A673 (cell line): ENCODE results near the gene TMEM129. TPM values are rescaled to one million over a fixed set of nuclear protein-coding genes. Genes with fewer than 3 reads are reported as not detected.
"Not testable (repeated sequence)": the region's sequence is repeated elsewhere in the genome, so short reads cannot be mapped to it uniquely, and the experiment has no call there.

ENCODE experiments used
- BruUV-seq: library from RNA; stranded (reverse); fragments of 400-500 nt; replicated peaks from 2 replicates; lab custom pipeline; 2021; lab: Mats Ljungman, UMichigan
- CTCF ChIA-PET: fragments of 300-600 bp; sonication (Branson Sonifier 250); formaldehyde crosslinking; loops from one replicate; lab custom pipeline; 2022; ENCODE audit warnings: antibody characterized with exemption; lab: Charles Lee
- POLR2A ChIA-PET: fragments of 300-600 bp; sonication (Branson Sonifier 250); formaldehyde crosslinking; loops from one replicate; lab custom pipeline; 2022; ENCODE audit warnings: antibody characterized with exemption; ENCODE audit not compliant: low non-redundant PET; lab: Charles Lee
- DNase-seq: peaks from one replicate; pipeline ENCODE4 v3.0.0-alpha.2; 2015; ENCODE audit warnings: low spot score
- H3K27ac ChIP-seq: fragments of 200-600 bp; sonication (generic); 2 replicates; pipeline ENCODE4 v1.5.1; 2016; ENCODE audit warnings: mixed run types, low read depth, mild to moderate bottlenecking, mixed read lengths, antibody characterized with exemption, low read length; ENCODE audit not compliant: poor library complexity, severe bottlenecking
- H3K27me3 ChIP-seq: fragments of 200-600 bp; sonication (generic); replicated peaks from 2 replicates; pipeline ENCODE4 v1.6.1; 2017; ENCODE audit warnings: mixed run types, low read depth, mild to moderate bottlenecking, mixed read lengths, antibody characterized with exemption, low read length; ENCODE audit not compliant: insufficient read depth, poor library complexity
- H3K36me3 ChIP-seq: fragments of 200-600 bp; sonication (generic); 2 replicates; pipeline ENCODE4 v1.6.1; 2016; ENCODE audit warnings: mixed run types, mild to moderate bottlenecking, mixed read lengths, antibody characterized with exemption, low read length; ENCODE audit not compliant: insufficient read depth, poor library complexity, severe bottlenecking
- H3K4me1 ChIP-seq: fragments of 200-600 bp; sonication (generic); 2 replicates; pipeline ENCODE4 v1.6.1; 2017; ENCODE audit warnings: mixed run types, mild to moderate bottlenecking, mixed read lengths, antibody characterized with exemption, low read length; ENCODE audit not compliant: insufficient read depth, poor library complexity, severe bottlenecking
- H3K4me3 ChIP-seq: fragments of 200-600 bp; sonication (generic); 2 replicates; pipeline ENCODE4 v1.5.1; 2016; ENCODE audit warnings: low read depth, mixed run types, mild to moderate bottlenecking, mixed read lengths, low read length; ENCODE audit not compliant: poor library complexity, severe bottlenecking
- H3K9me3 ChIP-seq: fragments of 200-600 bp; sonication (generic); 2 replicates; pipeline ENCODE4 v1.6.1; 2016; ENCODE audit warnings: mixed run types, low read depth, mild to moderate bottlenecking, mixed read lengths, antibody characterized with exemption, low read length; ENCODE audit not compliant: poor library complexity, severe bottlenecking
- CTCF ChIP-seq: fragments of 300-800, 200-600 bp; sonication (generic); conservative IDR thresholded peaks from 2 replicates; pipeline ENCODE4 v1.5.1; 2017; ENCODE audit warnings: low read depth, mild to moderate bottlenecking, antibody characterized with exemption, low read length, moderate library complexity, mixed read lengths
- EZH2 ChIP-seq: fragments of 200-600 bp; sonication (generic); IDR thresholded peaks from 2 replicates; pipeline ENCODE4 v1.6.1; 2017; ENCODE audit warnings: borderline replicate concordance, low read depth, mild to moderate bottlenecking, mixed read lengths, antibody characterized with exemption, low read length; ENCODE audit not compliant: poor library complexity, severe bottlenecking
- intact Hi-C: fragments of 100-400 bp; cut with micrococcal nuclease; formaldehyde crosslinking; loops from one replicate; pipeline ENCODE4 v1.10.0; 2022; ENCODE audit not compliant: unreplicated experiment
- total RNA-seq: library from RNA; stranded (reverse); gene quantifications from 2 replicates; pipeline ENCODE4 v1.2.3, GENCODE V29; 2021

TMEM129 gene
- total RNA-seq, 1 experiment from 2014 or later = 28.8 TPM

- no peaks in the 10 kb centered on the region for H3K4me1 ChIP-seq
- no peaks in the 10 kb centered on the region for H3K36me3 ChIP-seq
- no peak for DNase-seq
- H3K27ac ChIP-seq = no peak overlapping the region
- H3K9me3 ChIP-seq = no peaks in the 10 kb centered on the region
- H3K27me3 ChIP-seq = no peaks in the 10 kb centered on the region
- no peak overlapping the region for H3K4me3 ChIP-seq
- no peak for TF ChIP-seq EZH2
- ChIA-PET CTCF (no interaction called here), POLR2A (no interaction called here)
- no TSS peak for BruUV-seq
- intact Hi-C loops = no loop called here
These were observed 47.5 kb downstream of the TMEM129 start for GRCh38 chr4:1673671-1674070.

GRCh38 chr4:1671011-1671410 lies 50.1 kb downstream of the TMEM129 start:
- BruUV-seq, H3K9me3 ChIP-seq, H3K4me1 ChIP-seq, intact Hi-C loops, CTCF ChIA-PET, H3K27me3 ChIP-seq, DNase-seq, H3K36me3 ChIP-seq, H3K27ac ChIP-seq, H3K4me3 ChIP-seq, POLR2A ChIA-PET: not testable (repeated sequence)

DNA sequence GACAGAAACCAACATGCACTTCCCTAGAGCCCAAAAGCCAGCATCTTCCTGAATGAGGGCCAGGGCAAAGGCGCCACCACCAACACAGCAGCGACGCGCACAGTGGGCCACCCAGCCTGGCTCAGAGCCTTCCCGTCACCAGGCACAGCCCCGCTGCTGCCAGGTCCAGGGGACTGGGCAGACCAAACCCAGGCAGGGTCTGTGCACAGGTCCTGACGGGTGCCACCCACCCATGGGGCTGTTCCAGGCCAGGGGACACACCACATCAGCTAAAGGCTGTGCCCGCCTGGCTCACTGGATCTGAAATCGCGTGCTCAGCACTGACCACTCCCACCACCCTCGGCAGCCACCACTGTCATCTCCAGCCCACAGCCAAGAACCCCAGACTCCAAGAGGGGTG lies 50.8 kb downstream of the TMEM129 start:
- Histone ChIP-seq H3K9me3 (no peaks in the 10 kb centered on the region), H3K4me3 (no peak overlapping the region), H3K27me3 (no peaks in the 10 kb centered on the region), H3K36me3 (no peaks in the 10 kb centered on the region), H3K27ac (no peak overlapping the region), H3K4me1 (no peaks in the 10 kb centered on the region)
- TF ChIP-seq EZH2 (no peak), CTCF (no peak)
- ChIA-PET POLR2A (no interaction called here), CTCF (no interaction called here)
- BruUV-seq = no TSS peak
- DNase-seq = no peak
- intact Hi-C loops = no loop called here

- intact Hi-C loops = no loop called here
- no peaks in the 10 kb centered on the region for H3K27me3 ChIP-seq
- no peak for DNase-seq
- no peaks in the 10 kb centered on the region for H3K4me1 ChIP-seq
- no peaks in the 10 kb centered on the region for H3K9me3 ChIP-seq
- no peak overlapping the region for H3K4me3 ChIP-seq
- CTCF ChIA-PET = no interaction called here
- TF ChIP-seq EZH2 (no peak), CTCF (no peak)
- H3K27ac ChIP-seq = no peak overlapping the region
- no peaks in the 10 kb centered on the region for H3K36me3 ChIP-seq
- BruUV-seq = no TSS peak
- POLR2A ChIA-PET = no interaction called here
These were observed 51.3 kb downstream of the TMEM129 start for GRCh38 chr4:1669850-1670249.
